Hepatocyte (in vitro differentiated cells): ENCODE data around the gene CNTN4.

Experiments
- CTCF ChIP-seq: fragments of 200-600 bp; sonication (generic); IDR thresholded peaks from 2 replicates; pipeline ENCODE4 v1.5.1; 2016; ENCODE audit warnings: antibody characterized with exemption, mild to moderate bottlenecking; ENCODE audit not compliant: poor library complexity
- EZH2phosphoT487 ChIP-seq: fragments of 200-600 bp; sonication (generic); IDR thresholded peaks from one replicate; pipeline ENCODE4 v1.6.1; 2018; ENCODE audit warnings: antibody characterized with exemption, mild to moderate bottlenecking, low read depth, moderate library complexity; ENCODE audit not compliant: unreplicated experiment, severe bottlenecking

DNA sequence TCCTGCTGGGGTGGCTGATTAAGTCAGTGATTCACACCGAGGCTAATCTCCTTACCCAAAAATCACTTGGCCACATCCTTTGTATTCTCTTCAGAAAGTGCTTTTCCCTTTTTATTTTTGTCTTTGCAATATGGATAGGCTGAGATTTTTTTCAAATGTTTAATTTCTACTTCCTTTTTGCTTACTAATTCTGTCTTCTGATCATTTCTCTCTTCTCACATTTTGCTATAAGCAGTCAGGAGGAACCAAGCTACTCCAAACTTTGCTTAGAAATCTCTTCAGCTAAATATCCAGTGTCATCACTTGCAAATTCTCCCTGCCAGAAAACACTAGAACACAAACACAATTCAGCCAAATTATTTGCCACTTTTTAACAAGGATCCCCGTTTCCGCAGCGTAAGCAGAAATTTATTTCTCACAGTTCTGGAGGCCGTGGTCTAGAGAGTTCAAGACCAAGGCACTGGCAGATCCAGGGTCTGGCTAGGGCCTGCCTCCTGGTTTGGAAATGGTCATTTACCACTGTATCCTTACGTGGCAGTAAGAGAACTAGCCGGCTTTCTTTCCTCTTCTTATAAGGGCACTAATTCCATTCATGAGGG, 906.6 kb downstream of the CNTN4 start:
- TF ChIP-seq CTCF (no peak), EZH2phosphoT487 (no peak)
